Upper lobe of left lung (tissue), 4 donors: Measurements from ENCODE around the gene BPTF.

Source experiments
- POLR2AphosphoS5 ChIP-seq, 2 donors: sonication (generic); formaldehyde crosslinking; IDR thresholded peaks; one replicate each; pipeline ENCODE4 v1.5.1; 2017; ENCODE audit warnings: antibody characterized with exemption in 2 of 2
- TF ChIP-seq, protein P1 (sequence below), 6 experiments: fragments of 450-650 bp in 4 of 6; fragments of 200-600 bp in 2 of 6; sonication (generic) in 2 of 6; IDR thresholded peaks; one replicate each; pipeline ENCODE4 v1.5.1; 2016 to 2019; ENCODE audit warnings: antibody characterized with exemption in 6 of 6

- TF ChIP-seq, protein P1, sequence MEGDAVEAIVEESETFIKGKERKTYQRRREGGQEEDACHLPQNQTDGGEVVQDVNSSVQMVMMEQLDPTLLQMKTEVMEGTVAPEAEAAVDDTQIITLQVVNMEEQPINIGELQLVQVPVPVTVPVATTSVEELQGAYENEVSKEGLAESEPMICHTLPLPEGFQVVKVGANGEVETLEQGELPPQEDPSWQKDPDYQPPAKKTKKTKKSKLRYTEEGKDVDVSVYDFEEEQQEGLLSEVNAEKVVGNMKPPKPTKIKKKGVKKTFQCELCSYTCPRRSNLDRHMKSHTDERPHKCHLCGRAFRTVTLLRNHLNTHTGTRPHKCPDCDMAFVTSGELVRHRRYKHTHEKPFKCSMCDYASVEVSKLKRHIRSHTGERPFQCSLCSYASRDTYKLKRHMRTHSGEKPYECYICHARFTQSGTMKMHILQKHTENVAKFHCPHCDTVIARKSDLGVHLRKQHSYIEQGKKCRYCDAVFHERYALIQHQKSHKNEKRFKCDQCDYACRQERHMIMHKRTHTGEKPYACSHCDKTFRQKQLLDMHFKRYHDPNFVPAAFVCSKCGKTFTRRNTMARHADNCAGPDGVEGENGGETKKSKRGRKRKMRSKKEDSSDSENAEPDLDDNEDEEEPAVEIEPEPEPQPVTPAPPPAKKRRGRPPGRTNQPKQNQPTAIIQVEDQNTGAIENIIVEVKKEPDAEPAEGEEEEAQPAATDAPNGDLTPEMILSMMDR (IDR thresholded peaks at IDR 0.05), result no peak
- TF ChIP-seq POLR2AphosphoS5 (IDR thresholded peaks at IDR 0.05), result no peak
Measured at GRCh38 chr17:67931227-67931626, 105.9 kb downstream of the BPTF start.
